GM12892 (cell line): ENCODE measurements around the gene SEPHS1.

Source experiments
- POLR2AphosphoS5 ChIP-seq: IDR thresholded peaks from 2 replicates; pipeline ENCODE4 v1.6.1; 2011; ENCODE audit warnings: low read depth, low read length, control low read depth
- TAF1 ChIP-seq: IDR thresholded peaks from 2 replicates; pipeline ENCODE4 v1.6.1; 2011; ENCODE audit warnings: low read depth, mild to moderate bottlenecking, control low read depth, low read length, borderline replicate concordance

DNA sequence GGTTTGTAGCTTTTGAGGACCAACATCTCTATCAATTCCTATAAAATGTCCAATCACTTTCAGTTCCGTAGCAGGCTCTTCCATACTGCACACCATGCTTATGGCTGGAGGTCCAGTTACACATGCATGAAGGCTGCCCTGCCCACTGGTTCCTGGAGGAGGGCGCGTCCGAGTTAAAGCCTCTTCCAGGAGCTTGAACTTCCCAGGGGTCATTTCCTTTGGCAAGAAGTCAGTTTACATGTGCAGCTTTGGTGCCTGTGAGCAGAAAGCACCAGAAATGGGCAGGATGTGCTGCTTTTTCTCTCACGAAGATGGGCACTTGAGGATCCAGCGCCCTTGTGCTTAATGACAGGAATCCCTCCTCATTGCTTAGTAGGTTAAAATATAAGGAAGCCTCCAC lies 30.6 kb downstream of the SEPHS1 start:
- no peak for TF ChIP-seq TAF1
- no peak for TF ChIP-seq POLR2AphosphoS5
